RPMI7951 (cell line): ENCODE results near the gene PCGF3. TPM values are rescaled to one million over a fixed set of nuclear protein-coding genes. Genes with fewer than 3 reads are reported as not detected.
"Not testable (repeated sequence)": the region's sequence is repeated elsewhere in the genome, so short reads cannot be mapped to it uniquely, and the experiment has no call there.

Experiments
- DNase-seq: peaks from one replicate; pipeline ENCODE4 v3.0.0-alpha.2; 2012; ENCODE audit warnings: low read depth
- total RNA-seq: library from RNA; depleted of rRNA; stranded (reverse); fragments of >200 nt; shearing (Covaris generic); gene quantifications from 2 replicates; pipeline ENCODE4 v1.2.3, GENCODE V29; 2014

PCGF3 gene
- total RNA-seq, 1 experiment from 2014 or later = 18.7 TPM

- DNase-seq = no peak
Observed at GRCh38 chr4:667545-667925, 38.1 kb upstream of the PCGF3 start.

- DNase-seq = not testable (repeated sequence)
Observed at GRCh38 chr4:668219-668618, 37.4 kb upstream of the PCGF3 start.

- not testable (repeated sequence) for DNase-seq
Observed at GRCh38 chr4:669806-670559, 35.6 kb upstream of the PCGF3 start.

GRCh38 chr4:671769-672168 lies 33.9 kb upstream of the PCGF3 start:
- DNase-seq = no peak

- peak; percentile 30 for DNase-seq
Observed at GRCh38 chr4:673349-674091, 32.1 kb upstream of the PCGF3 start.

GRCh38 chr4:674172-675035 lies 31.2 kb upstream of the PCGF3 start, which contains the start of the genes ATP5ME and MYL5:
Gene ATP5ME (minus strand): TSS chr4:674276. CDS start chr4:674247, 29 bp downstream.
Gene MYL5 (plus strand): TSS chr4:674542. CDS start chr4:678027, 3,485 bp downstream.
- DNase-seq = peak; percentile 89

- no peak for DNase-seq
Observed at GRCh38 chr4:675036-675882, 30.4 kb upstream of the PCGF3 start.

GRCh38 chr4:675980-676870 lies 29.4 kb upstream of the PCGF3 start:
- no peak for DNase-seq

- DNase-seq = no peak
Observed at GRCh38 chr4:676871-677235, 28.8 kb upstream of the PCGF3 start.

- DNase-seq = no peak
Observed at GRCh38 chr4:677431-678293, 28.0 kb upstream of the PCGF3 start.

GRCh38 chr4:678331-679103 lies 27.1 kb upstream of the PCGF3 start:
- no peak for DNase-seq

- no peak for DNase-seq
Observed at GRCh38 chr4:679104-679481, 26.5 kb upstream of the PCGF3 start.

GRCh38 chr4:679629-680028 lies 26.0 kb upstream of the PCGF3 start:
- no peak for DNase-seq

GRCh38 chr4:680091-680490 lies 25.5 kb upstream of the PCGF3 start:
- no peak for DNase-seq

- no peak for DNase-seq
Observed at GRCh38 chr4:680551-680927, 25.1 kb upstream of the PCGF3 start.

- DNase-seq = peak; percentile 25
Observed at GRCh38 chr4:680928-681645, 24.5 kb upstream of the PCGF3 start.

GRCh38 chr4:681736-682451 lies 23.7 kb upstream of the PCGF3 start:
- DNase-seq = no peak
